ENCODE measurements around the gene ZNF486. TPM values are rescaled to one million over a fixed set of nuclear protein-coding genes. Genes with fewer than 3 reads are reported as not detected.

Gene ZNF486
- total and polyA plus RNA-seq, 2 experiments from 2014 or later, result 25.4 to 37.6 TPM

DNA sequence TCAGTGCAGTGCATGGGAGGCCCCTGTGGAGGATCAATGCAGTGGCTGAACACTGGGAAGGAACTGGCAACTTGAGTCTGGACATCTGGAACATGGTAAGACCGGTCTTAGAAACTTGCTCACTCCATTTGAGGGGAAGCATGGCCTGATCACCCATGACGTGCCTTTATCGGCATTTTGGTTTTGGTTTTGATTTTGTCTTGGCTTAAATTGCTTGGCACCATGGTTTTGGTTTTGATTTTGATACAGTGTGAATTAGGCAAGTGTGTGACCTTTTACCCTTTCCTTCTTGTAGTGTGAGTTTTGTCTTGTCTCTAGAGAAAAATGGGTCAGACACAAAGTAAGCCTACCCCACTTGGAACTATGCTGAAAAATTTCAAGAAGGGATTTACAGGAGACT is 77.3 kb downstream of the ZNF486 start:
- no peaks in the 10 kb centered on the region for H3K36me3 ChIP-seq (ENCODE audit: insufficient read depth)
- H3K9me2 ChIP-seq (ENCODE audit: insufficient read depth), result no peaks in the 10 kb centered on the region
- TF ChIP-seq JUNB (IDR thresholded peaks at IDR 0.05; ENCODE audit: unreplicated experiment) (no peak), POLR2AphosphoS5 (IDR thresholded peaks at IDR 0.05; ENCODE audit: low read depth) (no peak), EZH2 (IDR thresholded peaks at IDR 0.05; ENCODE audit: low read depth, unreplicated experiment) (no peak), ZNF114 (CRISPR knock-in tag; IDR thresholded peaks at IDR 0.05) (no peak), STAT1 (IDR thresholded peaks at IDR 0.05; ENCODE audit: unreplicated experiment) (no peak), CREB1 (CRISPR knock-in tag; IDR thresholded peaks at IDR 0.05; ENCODE audit: low read depth) (no peak), NANOG (IDR thresholded peaks at IDR 0.05; ENCODE audit: borderline replicate concordance) (no peak), CTCF (conservative IDR thresholded peaks at IDR 0.05; ENCODE audit: low read depth in 2 of 2) (no peak), ZNF331 (CRISPR knock-in tag; IDR thresholded peaks at IDR 0.05; ENCODE audit: low read depth) (no peak), EZH2phosphoT487 (IDR thresholded peaks at IDR 0.05; ENCODE audit: unreplicated experiment) (no peak), ZNF462 (CRISPR knock-in tag; IDR thresholded peaks at IDR 0.05) (no peak)
- TF ChIP-seq, protein P1, sequence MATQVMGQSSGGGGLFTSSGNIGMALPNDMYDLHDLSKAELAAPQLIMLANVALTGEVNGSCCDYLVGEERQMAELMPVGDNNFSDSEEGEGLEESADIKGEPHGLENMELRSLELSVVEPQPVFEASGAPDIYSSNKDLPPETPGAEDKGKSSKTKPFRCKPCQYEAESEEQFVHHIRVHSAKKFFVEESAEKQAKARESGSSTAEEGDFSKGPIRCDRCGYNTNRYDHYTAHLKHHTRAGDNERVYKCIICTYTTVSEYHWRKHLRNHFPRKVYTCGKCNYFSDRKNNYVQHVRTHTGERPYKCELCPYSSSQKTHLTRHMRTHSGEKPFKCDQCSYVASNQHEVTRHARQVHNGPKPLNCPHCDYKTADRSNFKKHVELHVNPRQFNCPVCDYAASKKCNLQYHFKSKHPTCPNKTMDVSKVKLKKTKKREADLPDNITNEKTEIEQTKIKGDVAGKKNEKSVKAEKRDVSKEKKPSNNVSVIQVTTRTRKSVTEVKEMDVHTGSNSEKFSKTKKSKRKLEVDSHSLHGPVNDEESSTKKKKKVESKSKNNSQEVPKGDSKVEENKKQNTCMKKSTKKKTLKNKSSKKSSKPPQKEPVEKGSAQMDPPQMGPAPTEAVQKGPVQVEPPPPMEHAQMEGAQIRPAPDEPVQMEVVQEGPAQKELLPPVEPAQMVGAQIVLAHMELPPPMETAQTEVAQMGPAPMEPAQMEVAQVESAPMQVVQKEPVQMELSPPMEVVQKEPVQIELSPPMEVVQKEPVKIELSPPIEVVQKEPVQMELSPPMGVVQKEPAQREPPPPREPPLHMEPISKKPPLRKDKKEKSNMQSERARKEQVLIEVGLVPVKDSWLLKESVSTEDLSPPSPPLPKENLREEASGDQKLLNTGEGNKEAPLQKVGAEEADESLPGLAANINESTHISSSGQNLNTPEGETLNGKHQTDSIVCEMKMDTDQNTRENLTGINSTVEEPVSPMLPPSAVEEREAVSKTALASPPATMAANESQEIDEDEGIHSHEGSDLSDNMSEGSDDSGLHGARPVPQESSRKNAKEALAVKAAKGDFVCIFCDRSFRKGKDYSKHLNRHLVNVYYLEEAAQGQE (IDR thresholded peaks at IDR 0.05; ENCODE audit: unreplicated experiment), result no peak
- TF ChIP-seq, protein P2, sequence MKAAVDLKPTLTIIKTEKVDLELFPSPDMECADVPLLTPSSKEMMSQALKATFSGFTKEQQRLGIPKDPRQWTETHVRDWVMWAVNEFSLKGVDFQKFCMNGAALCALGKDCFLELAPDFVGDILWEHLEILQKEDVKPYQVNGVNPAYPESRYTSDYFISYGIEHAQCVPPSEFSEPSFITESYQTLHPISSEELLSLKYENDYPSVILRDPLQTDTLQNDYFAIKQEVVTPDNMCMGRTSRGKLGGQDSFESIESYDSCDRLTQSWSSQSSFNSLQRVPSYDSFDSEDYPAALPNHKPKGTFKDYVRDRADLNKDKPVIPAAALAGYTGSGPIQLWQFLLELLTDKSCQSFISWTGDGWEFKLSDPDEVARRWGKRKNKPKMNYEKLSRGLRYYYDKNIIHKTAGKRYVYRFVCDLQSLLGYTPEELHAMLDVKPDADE (IDR thresholded peaks at IDR 0.05), result no peak
- Mint-ChIP-seq H3K4me3 (no peak overlapping the region), H3K4me1 (peaks cover 35% of the 10 kb centered on the region), H3K27me3 (ENCODE audit: insufficient read depth, low read depth, poor library complexity) (peaks cover 4% of the 10 kb centered on the region), H3K27ac (no peak overlapping the region), H3K9me3 (peaks cover 7% of the 10 kb centered on the region; the same call in 1 of the 3 replicates), H3K36me3 (ENCODE audit: low read depth) (no peaks in the 10 kb centered on the region; the same call in 2 of the 3 replicates)
- H3K27ac ChIP-seq (ENCODE audit: low read depth), result no peak overlapping the region
- H3K79me2 ChIP-seq (replicated peaks; ENCODE audit: insufficient read depth), result no peaks in the 10 kb centered on the region
- peaks cover 38% of the 10 kb centered on the region for H3K4me1 ChIP-seq (ENCODE audit: insufficient read depth)
- H3K4me3 ChIP-seq, result no peak overlapping the region
- no peak overlapping the region for H2AFZ ChIP-seq
- H4K20me1 ChIP-seq (replicated peaks; ENCODE audit: insufficient read depth), result no peaks in the 10 kb centered on the region
- ATAC-seq, result no peak
- no peaks in the 10 kb centered on the region for H3K27me3 ChIP-seq (ENCODE audit: insufficient read depth)
- DNase-seq (ENCODE audit: low spot score), result no peak
- H3K4me2 ChIP-seq, result no peak overlapping the region
- 0 out of 2 replicates have a peak, but pooled peaks cover 6% of the 10 kb centered on the region for H3F3A ChIP-seq (replicated peaks; ENCODE audit: low read depth)

All from GM23338 (cell line).